HepG2 (cell line): ENCODE results near the gene TBX18. TPM values are rescaled to one million over a fixed set of nuclear protein-coding genes. Genes with fewer than 3 reads are reported as not detected.

ENCODE experiments used
- ATAC-seq: fragments of 200-7000 bp; cut with Tn5 transposase; 3 replicates; pipeline ENCODE4 v1.9.1; 2020; ENCODE audit warnings: mild to moderate bottlenecking, moderate library complexity
- BruUV-seq: library from RNA; stranded (reverse); fragments of 400-500 nt; replicated peaks from 2 replicates; lab custom pipeline; 2021; lab: Mats Ljungman, UMichigan
- CTCF ChIA-PET: fragments of 300-600 bp; formaldehyde crosslinking; extraction: SDS; loops from one replicate; lab custom pipeline; 2021; ENCODE audit warnings: low total read pairs, inconsistent platforms, low intra/inter-chr PET ratio; lab: Yijun Ruan, JAX
- POLR2A ChIA-PET: fragments of 350-600 bp; sonication (Branson Sonifier 250); formaldehyde crosslinking; loops from one replicate; lab custom pipeline; 2020; ENCODE audit warnings: antibody characterized with exemption, inconsistent platforms; lab: Yijun Ruan, JAX
- DNase-seq: peaks from one replicate; pipeline ENCODE4 v3.0.0-alpha.2; 2015; ENCODE audit warnings: low spot score
- FAIRE-seq: peaks from 3 replicates; lab custom pipeline; 2011; peaks lifted over from hg19 to GRCh38; lab: Jason Lieb, UNC
- H2AFZ ChIP-seq: one replicate; pipeline ENCODE4 v1.6.1; 2011; ENCODE audit warnings: low read length, inconsistent platforms
- H3K27ac ChIP-seq: fragments of 300-600 bp; 3 replicates; pipeline ENCODE4 v1.8.0; 2011; ENCODE audit warnings: mixed run types, mild to moderate bottlenecking, mixed read lengths, low read length, inconsistent platforms; ENCODE audit not compliant: insufficient read depth; ENCODE audit errors: extremely low read length
- H3K27me3 ChIP-seq, 2 experiments: fragments of 200-600 bp in 1 of 2; 2 replicates in 1 of 2; 3 replicates in 1 of 2; pipeline versions ENCODE4 v1.6.0 to v1.8.0; 2011; ENCODE audit warnings: low read length in 2 of 2, mild to moderate bottlenecking in 2 of 2, moderate library complexity in 2 of 2, inconsistent platforms in 1 of 2; ENCODE audit not compliant: insufficient read depth in 2 of 2, control insufficient read depth in 1 of 2
- H3K36me3 ChIP-seq, 2 experiments: fragments of 200-600 bp in 1 of 2; replicated peaks in 1 of 2; 2 replicates in 1 of 2; 3 replicates in 1 of 2; pipeline versions ENCODE4 v1.5.1 to v1.8.0; 2011; ENCODE audit warnings: low read length in 2 of 2, inconsistent platforms in 1 of 2; ENCODE audit not compliant: insufficient read depth in 2 of 2, control insufficient read depth in 1 of 2
- H3K4me1 ChIP-seq: 2 replicates; pipeline ENCODE4 v1.5.1; 2012; ENCODE audit warnings: low read length, inconsistent platforms; ENCODE audit not compliant: insufficient read depth
- H3K4me2 ChIP-seq: 2 replicates; pipeline ENCODE4 v1.6.0; 2011; ENCODE audit warnings: low read depth, low read length, inconsistent platforms
- H3K4me3 ChIP-seq, 3 experiments: fragments of 200-600 bp in 1 of 3; sonication (generic), shearing (Covaris generic) in 1 of 3; replicated peaks in 1 of 3; 2 replicates each; pipeline ENCODE4 v1.5.1; 2011 to 2016; ENCODE audit warnings: low read length in 3 of 3, inconsistent platforms in 2 of 3, low read depth in 2 of 3, mild to moderate bottlenecking in 2 of 3, control low read depth in 1 of 3, mixed read lengths in 1 of 3; ENCODE audit not compliant: insufficient read depth in 1 of 3
- H3K79me2 ChIP-seq: one replicate; pipeline ENCODE4 v1.6.1; 2011; ENCODE audit warnings: low read length, inconsistent platforms; ENCODE audit not compliant: insufficient read depth
- H3K9ac ChIP-seq: 2 replicates; pipeline ENCODE4 v1.6.0; 2011; ENCODE audit warnings: mild to moderate bottlenecking, low read depth, low read length, inconsistent platforms; ENCODE audit not compliant: insufficient read depth
- H3K9me3 ChIP-seq: 2 replicates; pipeline ENCODE4 v1.5.1; 2012; ENCODE audit warnings: mild to moderate bottlenecking, low read length
- H4K20me1 ChIP-seq: 2 replicates; pipeline ENCODE4 v1.6.0; 2011; ENCODE audit warnings: inconsistent platforms, mild to moderate bottlenecking, low read length, moderate library complexity; ENCODE audit not compliant: insufficient read depth
- AHR ChIP-seq: IDR thresholded peaks from 2 replicates; pipeline ENCODE4 v1.6.1; 2018; ENCODE audit warnings: missing genetic modification reagents, missing compliant biosample characterization
- BORCS8-MEF2B ChIP-seq: sonication (generic); formaldehyde crosslinking; IDR thresholded peaks from 2 replicates; pipeline ENCODE4 v1.8.0; 2022; ENCODE audit warnings: mild to moderate bottlenecking, missing genetic modification reagents
- CC2D1A ChIP-seq: sonication (generic); formaldehyde crosslinking; IDR thresholded peaks from 2 replicates; pipeline ENCODE4 v1.8.1; 2023; ENCODE audit warnings: mild to moderate bottlenecking, missing genetic modification reagents
- ETV6 ChIP-seq: sonication (generic); formaldehyde crosslinking; conservative IDR thresholded peaks from 2 replicates; pipeline ENCODE4 v1.4.0; 2020; ENCODE audit warnings: missing genetic modification reagents
- HDAC1 ChIP-seq: sonication (generic); formaldehyde crosslinking; IDR thresholded peaks from 2 replicates; pipeline ENCODE4 v1.5.1; 2020; ENCODE audit warnings: mild to moderate bottlenecking, missing genetic modification reagents
- HNRNPUL1 ChIP-seq: fragments of 200-400 bp; formaldehyde crosslinking; IDR thresholded peaks from 2 replicates; pipeline ENCODE4 v1.6.1; 2017; ENCODE audit warnings: low read depth, mild to moderate bottlenecking, low read length, moderate library complexity
- MXI1 ChIP-seq: IDR thresholded peaks from 3 replicates; pipeline ENCODE4 v1.6.1; 2012; ENCODE audit warnings: low read depth, low read length, inconsistent platforms, borderline replicate concordance
- PCBP2 ChIP-seq: fragments of 200-400 bp; formaldehyde crosslinking; optimal IDR thresholded peaks from 2 replicates; pipeline ENCODE3; 2018; ENCODE audit warnings: low read length, low read depth; ENCODE audit not compliant: poor library complexity, severe bottlenecking
- TERF1 ChIP-seq: sonication (generic); formaldehyde crosslinking; IDR thresholded peaks from 2 replicates; pipeline ENCODE4 v1.8.0; 2022; ENCODE audit warnings: mild to moderate bottlenecking, missing genetic modification reagents, moderate library complexity
- ZC3H13 ChIP-seq: sonication (generic); formaldehyde crosslinking; IDR thresholded peaks from 2 replicates; pipeline ENCODE4 v1.8.1; 2023; ENCODE audit warnings: mild to moderate bottlenecking, missing genetic modification reagents, moderate library complexity
- ZFP36L1 ChIP-seq: sonication (generic); formaldehyde crosslinking; IDR thresholded peaks from 2 replicates; pipeline ENCODE4 v1.8.0; 2022; ENCODE audit warnings: mild to moderate bottlenecking, missing genetic modification reagents, moderate library complexity
- ZFP91 ChIP-seq: sonication (generic); formaldehyde crosslinking; IDR thresholded peaks from 2 replicates; pipeline ENCODE4 v1.9.0; 2022; ENCODE audit warnings: missing genetic modification reagents, mild to moderate bottlenecking, borderline replicate concordance
- ZNF354B ChIP-seq: sonication (generic); formaldehyde crosslinking; IDR thresholded peaks from 2 replicates; pipeline ENCODE4 v1.8.0; 2022; ENCODE audit warnings: mild to moderate bottlenecking, missing genetic modification reagents
- ZNF615 ChIP-seq: sonication (generic); formaldehyde crosslinking; IDR thresholded peaks from 2 replicates; pipeline ENCODE4 v1.5.0; 2020; ENCODE audit warnings: mild to moderate bottlenecking, missing genetic modification reagents, borderline replicate concordance
- WGBS: methylation state at CpG from one replicate; pipeline ENCODE4 v1.1.6; 2017; ENCODE audit warnings: low lambda C conversion rate; 5-methylcytosine and 5-hydroxymethylcytosine counted together
- in situ Hi-C: cut with HindIII; loops from 2 replicates; pipeline ENCODE4 v1.10.0; 2017; ENCODE audit warnings: low pct_unique_long_range_greater_than_20kb; ENCODE audit not compliant: extremely low pct_ligation_motif_present
- intact Hi-C: fragments of 100-400 bp; cut with micrococcal nuclease; formaldehyde crosslinking; loops from one replicate; pipeline ENCODE4 v1.10.0; 2022; ENCODE audit not compliant: unreplicated experiment
- polyA plus RNA-seq, 8 experiments: library from polyadenylated mRNA; depleted of rRNA in 3 of 8; stranded (reverse) in 7 of 8; unstranded in 1 of 8; fragments of >200 nt; fragmentation: Illumina TruSeq in 4 of 8; extraction: Trizol in 4 of 8; gene quantifications; 2 replicates each; pipeline versions ENCODE4 v1.2.1 to v1.2.3, GENCODE V29; 2011 to 2016; ENCODE audit warnings: low read depth in 4 of 8, missing spikeins in 1 of 8, mixed read lengths in 1 of 8; ENCODE audit not compliant: insufficient read depth in 1 of 8
- total RNA-seq, 5 experiments: library from RNA; depleted of rRNA; stranded (reverse); fragments of >200 nt; fragmentation: Illumina TruSeq; extraction: Trizol; gene quantifications; 2 replicates each; pipeline ENCODE4 v1.2.3, GENCODE V29; 2016; ENCODE audit warnings: low read depth in 1 of 5

Gene TBX18
- total and polyA plus RNA-seq, 2 of the 13 experiments (the other 11 are each of a cell fraction or from before 2014, with no cell fraction given) = not detected

- no TSS peak for BruUV-seq
- POLR2A ChIA-PET = no interaction called here
- CTCF ChIA-PET = no interaction called here
- 67% methylated on average over 2 of the region's 2 CpGs for WGBS
- no peaks in the 10 kb centered on the region for H3K4me1 ChIP-seq
- ATAC-seq (no peak), FAIRE-seq (no peak), DNase-seq (no peak)
- H4K20me1 ChIP-seq = no peaks in the 10 kb centered on the region
- H3K4me3 ChIP-seq = no peak overlapping the region
- H3K4me2 ChIP-seq = no peak overlapping the region
- no peaks in the 10 kb centered on the region for H3K9me3 ChIP-seq
- H3K36me3 ChIP-seq = no peaks in the 10 kb centered on the region
- no peak overlapping the region for H3K9ac ChIP-seq
- in situ Hi-C loops (no loop called here), intact Hi-C loops (no loop called here)
- H2AFZ ChIP-seq = no peak overlapping the region
- TF ChIP-seq ZNF615 (CRISPR knock-in tag) (no peak), HNRNPUL1 (no peak), ZFP36L1 (no peak), MXI1 (no peak), ETV6 (CRISPR knock-in tag) (no peak), ZNF354B (no peak), HDAC1 (CRISPR knock-in tag) (no peak), CC2D1A (CRISPR knock-in tag) (no peak), AHR (no peak), BORCS8-MEF2B (no peak), TERF1 (no peak), ZC3H13 (CRISPR knock-in tag) (no peak), PCBP2 (no peak), ZFP91 (CRISPR knock-in tag) (no peak)
- H3K27me3 ChIP-seq = no peaks in the 10 kb centered on the region
- H3K27ac ChIP-seq = no peak overlapping the region
- no peaks in the 10 kb centered on the region for H3K79me2 ChIP-seq
Observed at GRCh38 chr6:84733889-84734288, 30.5 kb downstream of the TBX18 start.
